HG02885 (cell line): ENCODE data around the gene SIGLEC8.
"Not testable (repeated sequence)": the region's sequence is repeated elsewhere in the genome, so short reads cannot be mapped to it uniquely, and the experiment has no call there.

Experiments used
- ATAC-seq: cut with Tn5 transposase; IDR thresholded peaks from one replicate; pipeline ENCODE4 v1.9.1; 2021; ENCODE audit warnings: mild to moderate bottlenecking; ENCODE audit not compliant: unreplicated experiment, poor library complexity

SIGLEC8 gene

GRCh38 chr19:51458051-51458645 lies at the start of gene SIGLEC8:
Gene SIGLEC8, minus strand, starts transcription at chr19:51458454. Its CDS starts 67 bp downstream, at chr19:51458387.
- no peak for ATAC-seq

GRCh38 chr19:51507640-51508058 lies 49.4 kb upstream of the SIGLEC8 start:
- ATAC-seq, result no peak

GRCh38 chr19:51507192-51507591 lies 48.9 kb upstream of the SIGLEC8 start:
- no peak for ATAC-seq

- ATAC-seq, result no peak
These were observed 47.6 kb upstream of the SIGLEC8 start for GRCh38 chr19:51505904-51506303.

GRCh38 chr19:51503896-51504295 lies 45.6 kb upstream of the SIGLEC8 start:
- ATAC-seq, result no peak

- ATAC-seq, result no peak
These were observed 45.1 kb upstream of the SIGLEC8 start for GRCh38 chr19:51503286-51503817.

- ATAC-seq, result no peak
These were observed 43.5 kb upstream of the SIGLEC8 start, which contains the start of gene SIGLEC12 for GRCh38 chr19:51501594-51502263. Gene SIGLEC12, minus strand, starts transcription at chr19:51501800. Its CDS starts 67 bp downstream, at chr19:51501733.

GRCh38 chr19:51500931-51501330 lies 42.7 kb upstream of the SIGLEC8 start:
- ATAC-seq, result not testable (repeated sequence)

- ATAC-seq, result no peak
These were observed 39.4 kb upstream of the SIGLEC8 start for GRCh38 chr19:51497666-51498065.

GRCh38 chr19:51493776-51494175 lies 35.5 kb upstream of the SIGLEC8 start:
- no peak for ATAC-seq

GRCh38 chr19:51491586-51491985 lies 33.3 kb upstream of the SIGLEC8 start:
- ATAC-seq, result no peak

- ATAC-seq, result no peak
These were observed 32.4 kb upstream of the SIGLEC8 start for GRCh38 chr19:51490676-51491075.

GRCh38 chr19:51489113-51489512 lies 30.9 kb upstream of the SIGLEC8 start:
- ATAC-seq, result no peak

- ATAC-seq, result no peak
These were observed 30.2 kb upstream of the SIGLEC8 start for GRCh38 chr19:51488491-51488890.

- ATAC-seq, result no peak
These were observed 27.9 kb upstream of the SIGLEC8 start for GRCh38 chr19:51485960-51486660.

GRCh38 chr19:51480590-51480989 lies 22.3 kb upstream of the SIGLEC8 start:
- ATAC-seq, result no peak

GRCh38 chr19:51479531-51480331 lies 21.5 kb upstream of the SIGLEC8 start:
- no peak for ATAC-seq

- ATAC-seq, result no peak
These were observed 20.4 kb upstream of the SIGLEC8 start, which contains the start of gene CEACAM18 for GRCh38 chr19:51478381-51479234. Gene CEACAM18, plus strand, starts transcription at chr19:51478539.

GRCh38 chr19:51477344-51477743 lies 19.1 kb upstream of the SIGLEC8 start:
- ATAC-seq, result no peak
